A549 (cell line): ENCODE results near the gene IQSEC2.

ENCODE experiments used
- CBX2 ChIP-seq: fragments of 200-600 bp; sonication (generic); IDR thresholded peaks from 2 replicates; pipeline ENCODE4 v1.6.1; 2016; ENCODE audit warnings: low read depth, mild to moderate bottlenecking, borderline replicate concordance
- CBX8 ChIP-seq: fragments of 200-600 bp; sonication (generic); IDR thresholded peaks from 2 replicates; pipeline ENCODE4 v1.6.1; 2016
- HOXB13 ChIP-seq: fragments of 250-450 bp; sonication (Bioruptor Pico); IDR thresholded peaks from 2 replicates; pipeline ENCODE4 v1.5.0; 2020; ENCODE audit warnings: low read depth, mild to moderate bottlenecking, moderate library complexity
- JUNB ChIP-seq: fragments of >200 bp; sonication (Bioruptor Twin); formaldehyde crosslinking; IDR thresholded peaks from 2 replicates; pipeline ENCODE4 v1.6.1; 2016
- KDM1A ChIP-seq: fragments of 200-600 bp; sonication (generic); IDR thresholded peaks from 2 replicates; pipeline ENCODE4 v1.6.1; 2016; ENCODE audit warnings: low read depth, mild to moderate bottlenecking
- KDM5A ChIP-seq: fragments of 200-600 bp; sonication (generic); IDR thresholded peaks from 2 replicates; pipeline ENCODE4 v1.6.1; 2016; ENCODE audit warnings: antibody characterized with exemption, mild to moderate bottlenecking
- POLR2A ChIP-seq: IDR thresholded peaks from 2 replicates; pipeline ENCODE4 v1.6.1; 2012; ENCODE audit warnings: mild to moderate bottlenecking, low read length
- RAD21 ChIP-seq, 2 experiments: fragments of >200 bp in 1 of 2; sonication (Bioruptor Twin) in 1 of 2; formaldehyde crosslinking in 1 of 2; IDR thresholded peaks in 1 of 2; conservative IDR thresholded peaks in 1 of 2; 2 replicates in 1 of 2; 3 replicates in 1 of 2; pipeline ENCODE4 v1.6.1; 2012 to 2018; ENCODE audit warnings: inconsistent platforms in 1 of 2
- RFX5 ChIP-seq: fragments of 450-650 bp; IDR thresholded peaks from 2 replicates; pipeline ENCODE4 v1.7.1; 2014; ENCODE audit warnings: antibody characterized with exemption, mild to moderate bottlenecking, moderate library complexity
- SREBF2 ChIP-seq: fragments of 450-650 bp; IDR thresholded peaks from 2 replicates; pipeline ENCODE4 v1.6.1; 2014; ENCODE audit warnings: mild to moderate bottlenecking, moderate library complexity
- ZNF302 ChIP-seq: fragments of 250-450 bp; sonication (Bioruptor Pico); IDR thresholded peaks from 2 replicates; pipeline ENCODE4 v1.9.0; 2021; ENCODE audit warnings: inconsistent platforms, mild to moderate bottlenecking, moderate library complexity
- TF ChIP-seq, protein P1 (sequence below): fragments of >200 bp; sonication (Bioruptor Twin); formaldehyde crosslinking; IDR thresholded peaks from 3 replicates; pipeline ENCODE4 v1.5.1; 2016
- TF ChIP-seq, protein P2 (sequence below): fragments of 200-600 bp; sonication (generic); IDR thresholded peaks from 2 replicates; pipeline ENCODE4 v1.6.1; 2016; ENCODE audit warnings: antibody characterized with exemption, mild to moderate bottlenecking, moderate library complexity
- TF ChIP-seq, protein P3 (sequence below): IDR thresholded peaks from 2 replicates; pipeline ENCODE4 v1.6.1; 2012

DNA sequence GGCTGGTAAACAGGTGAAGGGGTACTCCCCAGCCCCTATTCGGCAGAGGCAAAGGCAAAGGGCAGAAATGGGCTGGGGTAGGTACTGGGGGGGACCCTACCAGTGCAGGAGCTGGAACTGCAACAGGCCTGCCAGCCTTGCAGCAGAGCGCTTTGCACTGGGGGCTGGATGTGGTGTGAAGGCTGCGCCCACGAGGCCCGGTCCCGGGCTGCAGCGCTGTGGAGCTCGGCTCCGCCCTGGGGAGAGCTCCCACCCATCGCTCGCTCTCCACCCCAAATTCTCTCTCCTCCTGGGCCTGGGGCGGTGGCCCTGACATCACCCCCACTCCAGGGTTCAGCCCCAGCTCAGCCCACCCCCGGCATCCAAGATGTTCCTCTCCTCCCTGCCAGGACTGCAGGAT is 24.2 kb downstream of the IQSEC2 start:
- TF ChIP-seq, protein P1, sequence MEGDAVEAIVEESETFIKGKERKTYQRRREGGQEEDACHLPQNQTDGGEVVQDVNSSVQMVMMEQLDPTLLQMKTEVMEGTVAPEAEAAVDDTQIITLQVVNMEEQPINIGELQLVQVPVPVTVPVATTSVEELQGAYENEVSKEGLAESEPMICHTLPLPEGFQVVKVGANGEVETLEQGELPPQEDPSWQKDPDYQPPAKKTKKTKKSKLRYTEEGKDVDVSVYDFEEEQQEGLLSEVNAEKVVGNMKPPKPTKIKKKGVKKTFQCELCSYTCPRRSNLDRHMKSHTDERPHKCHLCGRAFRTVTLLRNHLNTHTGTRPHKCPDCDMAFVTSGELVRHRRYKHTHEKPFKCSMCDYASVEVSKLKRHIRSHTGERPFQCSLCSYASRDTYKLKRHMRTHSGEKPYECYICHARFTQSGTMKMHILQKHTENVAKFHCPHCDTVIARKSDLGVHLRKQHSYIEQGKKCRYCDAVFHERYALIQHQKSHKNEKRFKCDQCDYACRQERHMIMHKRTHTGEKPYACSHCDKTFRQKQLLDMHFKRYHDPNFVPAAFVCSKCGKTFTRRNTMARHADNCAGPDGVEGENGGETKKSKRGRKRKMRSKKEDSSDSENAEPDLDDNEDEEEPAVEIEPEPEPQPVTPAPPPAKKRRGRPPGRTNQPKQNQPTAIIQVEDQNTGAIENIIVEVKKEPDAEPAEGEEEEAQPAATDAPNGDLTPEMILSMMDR, result no peak
- no peak for TF ChIP-seq RAD21 (conservative IDR thresholded peaks at IDR 0.05 in 1 of 2, IDR thresholded peaks at IDR 0.05 in 1 of 2)
- no peak for TF ChIP-seq KDM5A
- TF ChIP-seq KDM1A, result no peak
- no peak for TF ChIP-seq JUNB
- TF ChIP-seq RFX5, result no peak
- TF ChIP-seq HOXB13 (CRISPR knock-in tag), result no peak
- TF ChIP-seq, protein P2, sequence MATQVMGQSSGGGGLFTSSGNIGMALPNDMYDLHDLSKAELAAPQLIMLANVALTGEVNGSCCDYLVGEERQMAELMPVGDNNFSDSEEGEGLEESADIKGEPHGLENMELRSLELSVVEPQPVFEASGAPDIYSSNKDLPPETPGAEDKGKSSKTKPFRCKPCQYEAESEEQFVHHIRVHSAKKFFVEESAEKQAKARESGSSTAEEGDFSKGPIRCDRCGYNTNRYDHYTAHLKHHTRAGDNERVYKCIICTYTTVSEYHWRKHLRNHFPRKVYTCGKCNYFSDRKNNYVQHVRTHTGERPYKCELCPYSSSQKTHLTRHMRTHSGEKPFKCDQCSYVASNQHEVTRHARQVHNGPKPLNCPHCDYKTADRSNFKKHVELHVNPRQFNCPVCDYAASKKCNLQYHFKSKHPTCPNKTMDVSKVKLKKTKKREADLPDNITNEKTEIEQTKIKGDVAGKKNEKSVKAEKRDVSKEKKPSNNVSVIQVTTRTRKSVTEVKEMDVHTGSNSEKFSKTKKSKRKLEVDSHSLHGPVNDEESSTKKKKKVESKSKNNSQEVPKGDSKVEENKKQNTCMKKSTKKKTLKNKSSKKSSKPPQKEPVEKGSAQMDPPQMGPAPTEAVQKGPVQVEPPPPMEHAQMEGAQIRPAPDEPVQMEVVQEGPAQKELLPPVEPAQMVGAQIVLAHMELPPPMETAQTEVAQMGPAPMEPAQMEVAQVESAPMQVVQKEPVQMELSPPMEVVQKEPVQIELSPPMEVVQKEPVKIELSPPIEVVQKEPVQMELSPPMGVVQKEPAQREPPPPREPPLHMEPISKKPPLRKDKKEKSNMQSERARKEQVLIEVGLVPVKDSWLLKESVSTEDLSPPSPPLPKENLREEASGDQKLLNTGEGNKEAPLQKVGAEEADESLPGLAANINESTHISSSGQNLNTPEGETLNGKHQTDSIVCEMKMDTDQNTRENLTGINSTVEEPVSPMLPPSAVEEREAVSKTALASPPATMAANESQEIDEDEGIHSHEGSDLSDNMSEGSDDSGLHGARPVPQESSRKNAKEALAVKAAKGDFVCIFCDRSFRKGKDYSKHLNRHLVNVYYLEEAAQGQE, result no peak
- TF ChIP-seq, protein P3, sequence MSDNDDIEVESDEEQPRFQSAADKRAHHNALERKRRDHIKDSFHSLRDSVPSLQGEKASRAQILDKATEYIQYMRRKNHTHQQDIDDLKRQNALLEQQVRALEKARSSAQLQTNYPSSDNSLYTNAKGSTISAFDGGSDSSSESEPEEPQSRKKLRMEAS, result no peak
- TF ChIP-seq SREBF2, result no peak
- no peak for TF ChIP-seq ZNF302 (CRISPR knock-in tag)
- TF ChIP-seq POLR2A, result no peak
- TF ChIP-seq CBX8, result no peak
- TF ChIP-seq CBX2, result no peak
